ENCODE data around the gene NOD2. TPM values are rescaled to one million over a fixed set of nuclear protein-coding genes. Genes with fewer than 3 reads are reported as not detected.

NOD2 gene
- total RNA-seq, 1 donor from 2014 or later, result not detected

DNA sequence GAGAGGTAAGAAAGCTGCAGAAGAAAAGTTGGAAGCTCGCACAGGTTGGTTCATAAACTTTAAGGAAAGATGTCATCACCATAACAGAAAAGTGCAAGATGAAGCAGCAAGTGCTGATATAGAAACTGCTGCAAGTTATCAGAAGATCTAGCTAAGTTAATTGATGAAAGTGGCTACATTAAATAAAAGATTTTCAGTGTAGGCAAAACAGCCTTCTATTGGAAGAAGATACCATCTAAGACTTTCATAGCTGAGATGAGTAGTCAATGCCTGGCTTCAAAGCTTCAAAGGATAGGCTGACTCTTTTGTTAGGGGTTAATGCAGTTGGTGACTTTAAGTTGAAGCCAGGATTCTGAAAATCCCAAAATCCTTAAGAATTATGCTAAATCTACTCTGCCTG, 72.5 kb downstream of the NOD2 start:
- H3K4me1 Mint-ChIP-seq (ENCODE audit: low read depth, unreplicated experiment), result peaks cover 11% of the 10 kb centered on the region
- no peaks in the 10 kb centered on the region for H3K27me3 Mint-ChIP-seq (ENCODE audit: low read depth, unreplicated experiment)
- Histone ChIP-seq H3K79me2 (ENCODE audit: insufficient read depth, low read length) (no peaks in the 10 kb centered on the region), H3K36me3 (ENCODE audit: insufficient read depth, low read length) (no peaks in the 10 kb centered on the region), H2AFZ (ENCODE audit: low read depth, low read length) (no peak overlapping the region), H3K4me1 (ENCODE audit: insufficient read depth, low read length) (no peaks in the 10 kb centered on the region), H3K27ac (ENCODE audit: low read depth, low read length) (no peak overlapping the region), H3K4me2 (ENCODE audit: low read length) (no peak overlapping the region), H3K9me3 (ENCODE audit: insufficient read depth, low read depth, low read length) (no peaks in the 10 kb centered on the region), H4K20me1 (ENCODE audit: insufficient read depth, low read length) (no peaks in the 10 kb centered on the region), H3K4me3 (ENCODE audit: insufficient read depth, low read depth, low read length) (no peak overlapping the region), H3K27me3 (ENCODE audit: insufficient read depth, low read length) (no peaks in the 10 kb centered on the region), H3K9ac (ENCODE audit: low read length) (no peak overlapping the region)
- H3K36me3 Mint-ChIP-seq (ENCODE audit: low read depth, unreplicated experiment), result peaks cover 27% of the 10 kb centered on the region
- no peak overlapping the region for H3K27ac Mint-ChIP-seq (ENCODE audit: unreplicated experiment)
- no peak overlapping the region for H3K4me3 Mint-ChIP-seq (ENCODE audit: unreplicated experiment)
- FAIRE-seq, result no peak
- DNase-seq (ENCODE audit: low read depth), result no peak
- peaks cover 16% of the 10 kb centered on the region for H3K9me3 Mint-ChIP-seq (ENCODE audit: unreplicated experiment)
- TF ChIP-seq EZH2 (IDR thresholded peaks at IDR 0.05; ENCODE audit: insufficient read depth, low read length), result no peak
- TF ChIP-seq, protein P1, sequence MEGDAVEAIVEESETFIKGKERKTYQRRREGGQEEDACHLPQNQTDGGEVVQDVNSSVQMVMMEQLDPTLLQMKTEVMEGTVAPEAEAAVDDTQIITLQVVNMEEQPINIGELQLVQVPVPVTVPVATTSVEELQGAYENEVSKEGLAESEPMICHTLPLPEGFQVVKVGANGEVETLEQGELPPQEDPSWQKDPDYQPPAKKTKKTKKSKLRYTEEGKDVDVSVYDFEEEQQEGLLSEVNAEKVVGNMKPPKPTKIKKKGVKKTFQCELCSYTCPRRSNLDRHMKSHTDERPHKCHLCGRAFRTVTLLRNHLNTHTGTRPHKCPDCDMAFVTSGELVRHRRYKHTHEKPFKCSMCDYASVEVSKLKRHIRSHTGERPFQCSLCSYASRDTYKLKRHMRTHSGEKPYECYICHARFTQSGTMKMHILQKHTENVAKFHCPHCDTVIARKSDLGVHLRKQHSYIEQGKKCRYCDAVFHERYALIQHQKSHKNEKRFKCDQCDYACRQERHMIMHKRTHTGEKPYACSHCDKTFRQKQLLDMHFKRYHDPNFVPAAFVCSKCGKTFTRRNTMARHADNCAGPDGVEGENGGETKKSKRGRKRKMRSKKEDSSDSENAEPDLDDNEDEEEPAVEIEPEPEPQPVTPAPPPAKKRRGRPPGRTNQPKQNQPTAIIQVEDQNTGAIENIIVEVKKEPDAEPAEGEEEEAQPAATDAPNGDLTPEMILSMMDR (IDR thresholded peaks at IDR 0.05; ENCODE audit: insufficient read depth, low read depth, low read length), result no peak

DNA sequence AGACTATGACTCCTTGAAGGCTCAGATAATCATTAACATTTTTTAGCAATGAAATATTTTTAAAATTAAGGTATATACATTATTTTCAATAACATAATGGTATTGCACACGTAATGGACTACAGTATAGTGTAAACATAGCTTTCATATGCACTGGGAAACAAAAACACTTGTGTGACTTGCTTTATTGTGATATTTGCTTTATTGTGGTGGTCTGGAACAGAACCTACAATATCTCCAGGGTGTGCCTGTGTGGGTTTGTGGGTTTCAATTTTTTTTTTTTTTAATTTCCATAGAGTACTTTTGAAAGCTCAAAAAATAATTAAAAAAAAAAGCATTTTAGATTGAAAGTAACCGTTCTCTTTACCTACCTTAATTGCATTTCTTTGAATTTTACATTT, 73.8 kb downstream of the NOD2 start:
- H3K9me3 Mint-ChIP-seq (ENCODE audit: unreplicated experiment), result peaks cover 19% of the 10 kb centered on the region

DNA sequence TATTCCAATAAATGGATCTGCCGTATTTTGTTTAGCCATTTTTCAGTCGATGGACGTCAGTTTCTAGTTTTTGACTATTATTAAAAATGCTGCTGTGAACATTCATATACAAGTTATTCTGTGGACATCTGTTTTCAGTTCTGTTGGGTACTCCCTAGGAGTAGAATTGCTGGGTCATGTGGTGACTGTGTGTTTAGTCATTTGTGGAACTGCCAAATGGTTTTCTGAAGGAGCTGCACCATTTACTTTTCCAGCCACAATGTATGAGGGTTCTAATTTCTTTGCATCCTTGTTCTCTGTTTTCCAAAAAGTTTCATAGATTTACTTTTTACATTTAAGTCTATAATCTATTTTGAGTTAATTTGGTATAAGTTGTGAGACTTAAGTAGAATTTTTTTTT, 78.0 kb downstream of the NOD2 start:
- no peaks in the 10 kb centered on the region for H3K79me2 ChIP-seq (ENCODE audit: insufficient read depth, low read length)
- no peak overlapping the region for H3K27ac ChIP-seq (ENCODE audit: low read depth, low read length)
- Mint-ChIP-seq H3K27ac (ENCODE audit: unreplicated experiment) (no peak overlapping the region), H3K4me1 (ENCODE audit: low read depth, unreplicated experiment) (no peaks in the 10 kb centered on the region), H3K36me3 (ENCODE audit: low read depth, unreplicated experiment) (peaks cover 15% of the 10 kb centered on the region), H3K4me3 (ENCODE audit: unreplicated experiment) (no peak overlapping the region), H3K27me3 (ENCODE audit: low read depth, unreplicated experiment) (no peaks in the 10 kb centered on the region), H3K9me3 (ENCODE audit: unreplicated experiment) (peaks cover 9% of the 10 kb centered on the region)
- peaks cover 3% of the 10 kb centered on the region for H4K20me1 ChIP-seq (ENCODE audit: insufficient read depth, low read length)
- no peak for FAIRE-seq
- H3K4me1 ChIP-seq (ENCODE audit: insufficient read depth, low read length), result no peaks in the 10 kb centered on the region
- H3K9me3 ChIP-seq (ENCODE audit: insufficient read depth, low read depth, low read length), result no peaks in the 10 kb centered on the region
- H3K4me2 ChIP-seq (ENCODE audit: low read length), result no peak overlapping the region
- H3K4me3 ChIP-seq (ENCODE audit: insufficient read depth, low read depth, low read length), result no peak overlapping the region
- peak; percentile 44 for DNase-seq (ENCODE audit: low read depth)
- no peak overlapping the region for H2AFZ ChIP-seq (ENCODE audit: low read depth, low read length)
- no peaks in the 10 kb centered on the region for H3K36me3 ChIP-seq (ENCODE audit: insufficient read depth, low read length)
- TF ChIP-seq, protein P1 (IDR thresholded peaks at IDR 0.05; ENCODE audit: insufficient read depth, low read depth, low read length), result no peak
- TF ChIP-seq EZH2 (IDR thresholded peaks at IDR 0.05; ENCODE audit: insufficient read depth, low read length), result no peak
- H3K27me3 ChIP-seq (ENCODE audit: insufficient read depth, low read length), result no peaks in the 10 kb centered on the region
- no peak overlapping the region for H3K9ac ChIP-seq (ENCODE audit: low read length)

More for the DNA sequence above, 73.8 kb downstream of the NOD2 start:
- Histone ChIP-seq H3K36me3 (ENCODE audit: insufficient read depth, low read length) (no peaks in the 10 kb centered on the region), H3K79me2 (ENCODE audit: insufficient read depth, low read length) (no peaks in the 10 kb centered on the region), H3K27ac (ENCODE audit: low read depth, low read length) (no peak overlapping the region), H3K9ac (ENCODE audit: low read length) (no peak overlapping the region), H3K9me3 (ENCODE audit: insufficient read depth, low read depth, low read length) (no peaks in the 10 kb centered on the region), H2AFZ (ENCODE audit: low read depth, low read length) (no peak overlapping the region), H4K20me1 (ENCODE audit: insufficient read depth, low read length) (no peaks in the 10 kb centered on the region), H3K4me2 (ENCODE audit: low read length) (no peak overlapping the region), H3K4me3 (ENCODE audit: insufficient read depth, low read depth, low read length) (no peak overlapping the region), H3K4me1 (ENCODE audit: insufficient read depth, low read length) (no peaks in the 10 kb centered on the region), H3K27me3 (ENCODE audit: insufficient read depth, low read length) (no peaks in the 10 kb centered on the region)
- FAIRE-seq (no peak), DNase-seq (ENCODE audit: low read depth) (no peak)
- Mint-ChIP-seq H3K4me1 (ENCODE audit: low read depth, unreplicated experiment) (peaks cover 11% of the 10 kb centered on the region), H3K27me3 (ENCODE audit: low read depth, unreplicated experiment) (no peaks in the 10 kb centered on the region), H3K4me3 (ENCODE audit: unreplicated experiment) (no peak overlapping the region), H3K36me3 (ENCODE audit: low read depth, unreplicated experiment) (peaks cover 27% of the 10 kb centered on the region), H3K27ac (ENCODE audit: unreplicated experiment) (no peak overlapping the region)
- TF ChIP-seq EZH2 (IDR thresholded peaks at IDR 0.05; ENCODE audit: insufficient read depth, low read length), result no peak
- TF ChIP-seq, protein P1 (IDR thresholded peaks at IDR 0.05; ENCODE audit: insufficient read depth, low read depth, low read length), result no peak

All from astrocyte (in vitro differentiated cells and primary cell).